ENCODE measurements around the gene NAV1. TPM values are rescaled to one million over a fixed set of nuclear protein-coding genes. Genes with fewer than 3 reads are reported as not detected.
A peak's percentile ranks its signal among the peaks of the same experiment; 100 is the strongest.

The NAV1 gene
- total RNA-seq, 4 donors from 2014 or later, result 11.4 to 35.8 (median 18.0) TPM

DNA sequence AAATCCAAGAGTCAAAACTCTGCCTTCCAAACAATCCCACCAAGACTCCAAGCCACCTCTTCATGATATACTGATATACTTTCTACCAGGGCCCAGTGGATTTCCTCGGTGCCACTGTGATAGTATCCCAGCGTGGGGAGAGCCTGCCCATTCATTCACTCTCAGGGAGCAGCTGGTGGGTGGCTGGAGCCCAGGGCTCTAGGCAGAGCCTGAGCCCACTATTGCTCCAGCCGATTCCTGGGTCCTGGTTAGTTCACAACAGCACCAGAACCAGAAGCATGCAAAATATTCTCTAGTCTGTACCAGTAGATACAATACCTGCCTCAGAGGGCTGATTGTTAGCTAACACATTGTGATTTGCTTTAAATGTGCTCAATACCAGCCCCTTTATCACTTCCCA is 32.8 kb upstream of the NAV1 start:
- TF ChIP-seq, protein P1, sequence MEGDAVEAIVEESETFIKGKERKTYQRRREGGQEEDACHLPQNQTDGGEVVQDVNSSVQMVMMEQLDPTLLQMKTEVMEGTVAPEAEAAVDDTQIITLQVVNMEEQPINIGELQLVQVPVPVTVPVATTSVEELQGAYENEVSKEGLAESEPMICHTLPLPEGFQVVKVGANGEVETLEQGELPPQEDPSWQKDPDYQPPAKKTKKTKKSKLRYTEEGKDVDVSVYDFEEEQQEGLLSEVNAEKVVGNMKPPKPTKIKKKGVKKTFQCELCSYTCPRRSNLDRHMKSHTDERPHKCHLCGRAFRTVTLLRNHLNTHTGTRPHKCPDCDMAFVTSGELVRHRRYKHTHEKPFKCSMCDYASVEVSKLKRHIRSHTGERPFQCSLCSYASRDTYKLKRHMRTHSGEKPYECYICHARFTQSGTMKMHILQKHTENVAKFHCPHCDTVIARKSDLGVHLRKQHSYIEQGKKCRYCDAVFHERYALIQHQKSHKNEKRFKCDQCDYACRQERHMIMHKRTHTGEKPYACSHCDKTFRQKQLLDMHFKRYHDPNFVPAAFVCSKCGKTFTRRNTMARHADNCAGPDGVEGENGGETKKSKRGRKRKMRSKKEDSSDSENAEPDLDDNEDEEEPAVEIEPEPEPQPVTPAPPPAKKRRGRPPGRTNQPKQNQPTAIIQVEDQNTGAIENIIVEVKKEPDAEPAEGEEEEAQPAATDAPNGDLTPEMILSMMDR (IDR thresholded peaks at IDR 0.05), result no peak
- TF ChIP-seq POLR2AphosphoS5 (IDR thresholded peaks at IDR 0.05) (peak; percentile 5), EP300 (IDR thresholded peaks at IDR 0.05) (no peak), POLR2A (IDR thresholded peaks at IDR 0.05) (no peak)
- Histone ChIP-seq H3K4me1 (peaks cover 6 to 83% (median 33%) of the 10 kb centered on the region in 3 donors), H3K4me3 (peak overlapping the region; percentile 47 to 83), H3K27ac (peak overlapping the region; percentile 80 to 97 (median 97)), H3K9me3 (no peaks in the 10 kb centered on the region), H3K27me3 (no peaks in the 10 kb centered on the region), H3K36me3 (no peaks in the 10 kb centered on the region)
- 38% methylated on average over 2 of the region's 3 CpGs; no CpG with 5 or more reads in 1 of the 2 donors for WGBS, 2 donors (ENCODE audit: low coverage in 1 of 2)
- no peak for ATAC-seq

DNA sequence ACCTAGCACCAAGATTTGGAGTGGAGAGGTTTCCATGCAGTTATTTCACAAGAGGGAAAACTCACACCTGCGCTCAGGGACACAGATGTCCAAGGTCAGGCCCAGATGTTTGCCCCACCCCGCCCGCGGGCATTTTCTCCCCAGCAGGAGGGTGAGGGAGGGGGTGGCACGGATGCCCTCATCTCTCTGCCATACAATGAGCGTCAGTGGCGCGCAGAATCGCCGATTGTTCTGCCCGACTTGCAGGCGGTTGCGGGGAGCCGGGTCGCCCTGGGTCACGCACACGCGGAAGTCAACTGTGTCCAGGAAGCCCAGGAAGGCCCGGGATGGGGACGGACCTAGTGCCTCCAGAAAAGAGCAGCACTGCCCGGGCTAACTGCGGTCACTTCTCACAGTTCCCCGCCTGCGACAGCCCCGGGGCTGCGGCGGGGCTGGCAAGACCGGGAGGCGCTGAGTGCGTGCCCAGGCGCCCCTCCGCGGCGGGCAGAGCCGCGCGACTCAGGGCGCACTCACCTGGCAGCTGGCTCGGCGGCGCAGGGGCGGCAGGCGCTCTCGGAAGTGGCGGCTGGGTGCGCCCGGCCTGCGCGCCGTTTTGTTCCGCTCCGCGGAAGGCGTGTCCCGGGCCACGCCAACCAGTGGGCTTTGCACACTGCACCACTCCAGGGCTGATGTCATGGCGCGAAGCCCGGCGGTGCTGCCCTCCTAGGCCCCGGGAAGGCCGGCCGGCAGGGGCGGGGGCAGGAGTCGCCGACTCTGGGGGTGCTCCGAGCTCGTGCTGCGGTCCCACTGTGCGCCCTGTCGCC is 32.2 kb upstream of the NAV1 start, which contains the start of gene CSRP1:
Gene CSRP1, minus strand, starts transcription at position 567 of the 803 bp plus-strand sequence. CDS start 10,820 bp downstream, outside the sequence.
- H3K27me3 ChIP-seq, result no peaks in the 10 kb centered on the region
- no peaks in the 10 kb centered on the region for H3K9me3 ChIP-seq
- H3K4me1 ChIP-seq, result peaks cover 6 to 83% (median 33%) of the 10 kb centered on the region in 3 donors
- peak within 1 kb of the TSS; percentile 80 to 97 (median 97) for H3K27ac ChIP-seq
- peak; percentile 85 for ATAC-seq
- TF ChIP-seq POLR2AphosphoS5 (IDR thresholded peaks at IDR 0.05) (peak; percentile 97), EP300 (IDR thresholded peaks at IDR 0.05) (no peak), POLR2A (IDR thresholded peaks at IDR 0.05) (peak; percentile 99)
- TF ChIP-seq, protein P1 (IDR thresholded peaks at IDR 0.05), result peak in 2 of 4 experiments; percentile 19 to 35
- WGBS, 2 donors (ENCODE audit: low coverage in 1 of 2), result 0 to 10% methylated on average over 1 to 2 of the region's 71 CpGs
- H3K36me3 ChIP-seq, result no peaks in the 10 kb centered on the region
- peak within 1 kb of the TSS; percentile 47 to 83 for H3K4me3 ChIP-seq

DNA sequence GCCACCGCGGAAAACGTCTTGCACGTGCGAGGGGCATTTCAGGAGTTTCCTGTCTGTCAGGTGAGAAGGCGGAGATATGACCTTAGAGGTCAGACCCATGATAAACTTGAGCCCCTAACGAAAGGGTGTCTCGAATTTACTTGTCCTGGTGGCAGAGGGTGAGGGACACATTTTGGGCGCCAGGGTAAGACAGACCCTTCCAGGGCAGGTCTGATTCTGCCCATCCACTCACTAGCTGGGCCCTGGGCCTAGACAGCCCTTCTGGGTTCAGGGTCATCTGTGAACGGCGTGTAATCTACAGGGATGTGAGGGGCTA is 31.6 kb upstream of the NAV1 start:
- ATAC-seq, result no peak
- Histone ChIP-seq H3K27me3 (no peaks in the 10 kb centered on the region), H3K9me3 (no peaks in the 10 kb centered on the region), H3K4me1 (peaks cover 6 to 83% (median 33%) of the 10 kb centered on the region in 3 donors), H3K36me3 (no peaks in the 10 kb centered on the region), H3K27ac (peak overlapping the region; percentile 80 to 97 (median 97)), H3K4me3 (peak overlapping the region; percentile 47 to 83)
- no peak for TF ChIP-seq EP300 (IDR thresholded peaks at IDR 0.05)
- TF ChIP-seq, protein P1 (IDR thresholded peaks at IDR 0.05), result no peak
- TF ChIP-seq POLR2A (IDR thresholded peaks at IDR 0.05), result no peak
- WGBS, 2 donors (ENCODE audit: low coverage in 1 of 2), result no CpG with 5 or more reads among the region's 11 CpGs

DNA sequence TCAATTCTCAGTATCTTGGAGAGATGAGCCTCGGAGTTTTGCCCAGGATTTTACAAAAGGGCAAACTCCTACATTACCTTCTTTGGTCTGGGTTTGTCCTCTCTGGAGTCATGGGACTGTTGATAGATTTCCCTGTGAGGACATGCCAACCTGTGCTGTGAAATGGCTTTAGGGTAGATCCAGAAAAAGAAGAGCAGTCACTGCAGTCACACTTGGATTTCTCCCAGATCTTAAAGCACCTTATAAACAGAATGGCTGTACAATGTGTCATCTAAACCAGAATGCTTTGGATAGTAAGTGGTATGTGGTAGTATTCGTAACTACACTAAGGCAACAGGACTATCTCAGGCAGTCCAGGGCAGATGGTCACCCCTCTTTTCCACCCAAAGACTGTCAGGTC is 30.1 kb upstream of the NAV1 start:
- WGBS, 2 donors (ENCODE audit: low coverage in 1 of 2), result 44 to 53% methylated on average over 1 to 2 of the region's 2 CpGs
- peak overlapping the region; percentile 80 to 97 (median 97) for H3K27ac ChIP-seq
- TF ChIP-seq POLR2A (IDR thresholded peaks at IDR 0.05), result no peak
- no peak for TF ChIP-seq EP300 (IDR thresholded peaks at IDR 0.05)
- peak; percentile 69 for TF ChIP-seq POLR2AphosphoS5 (IDR thresholded peaks at IDR 0.05)
- TF ChIP-seq, protein P1 (IDR thresholded peaks at IDR 0.05), result no peak

More for the DNA sequence above, 30.1 kb upstream of the NAV1 start:
- no peaks in the 10 kb centered on the region for H3K27me3 ChIP-seq
- H3K4me3 ChIP-seq, result no peak overlapping the region
- no peaks in the 10 kb centered on the region for H3K9me3 ChIP-seq
- ATAC-seq, result peak; percentile 1
- H3K4me1 ChIP-seq, result peaks cover 10 to 82% (median 29%) of the 10 kb centered on the region in 3 donors
- H3K36me3 ChIP-seq, result no peaks in the 10 kb centered on the region
